ENCODE measurements around the gene NCAPG2. TPM values are rescaled to one million over a fixed set of nuclear protein-coding genes. Genes with fewer than 3 reads are reported as not detected.

The NCAPG2 gene
- total and polyA plus RNA-seq, 2 of the 13 experiments (the other 11 are each of a cell fraction or from before 2014, with no cell fraction given), result 15.1 to 30.7 TPM

- TF ChIP-seq HNF1A (IDR thresholded peaks at IDR 0.05; ENCODE audit: low read depth) (no peak), HNF1A (CRISPR knock-in tag; IDR thresholded peaks at IDR 0.05; ENCODE audit: borderline replicate concordance) (no peak; the same call in 1 of the 2 replicates), ATF7 (IDR thresholded peaks at IDR 0.05) (no peak), ATF7 (CRISPR knock-in tag; IDR thresholded peaks at IDR 0.05) (no peak), THRA (CRISPR knock-in tag; IDR thresholded peaks at IDR 0.05; ENCODE audit: borderline replicate concordance) (0 out of 2 replicates have a peak, but pooled peaks have one; percentile 23), ZFP36L1 (CRISPR knock-in tag; IDR thresholded peaks at IDR 0.05) (peak; percentile 74; the same call in 1 of the 2 replicates), NFIC (IDR thresholded peaks at IDR 0.05; ENCODE audit: low read length) (no peak), HNF1B (CRISPR knock-in tag; IDR thresholded peaks at IDR 0.05) (no peak), CREB3 (CRISPR knock-in tag; IDR thresholded peaks at IDR 0.05) (no peak), HNRNPH1 (optimal IDR thresholded peaks at IDR 0.05; ENCODE audit: low read depth, low read length) (no peak), ZBTB7B (CRISPR knock-in tag; IDR thresholded peaks at IDR 0.05) (peak; percentile 53; the same call in 1 of the 2 replicates), HNRNPK (IDR thresholded peaks at IDR 0.05; ENCODE audit: low read depth, low read length, poor library complexity, severe bottlenecking) (peak; percentile 100), GABPA (IDR thresholded peaks at IDR 0.05; ENCODE audit: low read depth, low read length) (peak; percentile 36; the same call in 1 of the 2 replicates), GABPA (CRISPR knock-in tag; IDR thresholded peaks at IDR 0.05; ENCODE audit: low read depth) (peak; percentile 72), ZFAT (CRISPR knock-in tag; conservative IDR thresholded peaks at IDR 0.05) (no peak)
Measured at GRCh38 chr7:158704524-158705233, at the start of gene NCAPG2 (continued).

All from HepG2 (cell line).